HG03064 (cell line): ENCODE measurements around the gene WWP2.

Experiments
- ATAC-seq: cut with Tn5 transposase; IDR thresholded peaks from one replicate; pipeline ENCODE4 v1.9.1; 2021; ENCODE audit warnings: low read depth; ENCODE audit not compliant: unreplicated experiment

WWP2 gene

GRCh38 chr16:69885722-69886121 lies 123.6 kb downstream of the WWP2 start:
- no peak for ATAC-seq

GRCh38 chr16:69886726-69887125 lies 124.6 kb downstream of the WWP2 start:
- ATAC-seq: no peak

- no peak for ATAC-seq
Observed at GRCh38 chr16:69888005-69888590, 126.0 kb downstream of the WWP2 start.

GRCh38 chr16:69889295-69889964 lies 127.3 kb downstream of the WWP2 start:
- no peak for ATAC-seq

GRCh38 chr16:69890114-69890891 lies 128.2 kb downstream of the WWP2 start:
- no peak for ATAC-seq

- no peak for ATAC-seq
Observed at GRCh38 chr16:69890892-69891282, 128.8 kb downstream of the WWP2 start.

- no peak for ATAC-seq
Observed at GRCh38 chr16:69892378-69892777, 130.2 kb downstream of the WWP2 start.

GRCh38 chr16:69893106-69893505 lies 131.0 kb downstream of the WWP2 start:
- ATAC-seq: no peak

- no peak for ATAC-seq
Observed at GRCh38 chr16:69894676-69895075, 132.5 kb downstream of the WWP2 start.

- ATAC-seq: no peak
Observed at GRCh38 chr16:69903865-69904415, 141.8 kb downstream of the WWP2 start.

- ATAC-seq: no peak
Observed at GRCh38 chr16:69904495-69905170, 142.5 kb downstream of the WWP2 start.

GRCh38 chr16:69905171-69905555 lies 143.0 kb downstream of the WWP2 start:
- no peak for ATAC-seq

GRCh38 chr16:69906838-69907401 lies 144.8 kb downstream of the WWP2 start:
- no peak for ATAC-seq

- ATAC-seq: no peak
Observed at GRCh38 chr16:69909043-69909442, 146.9 kb downstream of the WWP2 start.

GRCh38 chr16:69909760-69910159 lies 147.6 kb downstream of the WWP2 start:
- no peak for ATAC-seq

- ATAC-seq: no peak
Observed at GRCh38 chr16:69910964-69911363, 148.8 kb downstream of the WWP2 start.

GRCh38 chr16:69916462-69916861 lies 154.3 kb downstream of the WWP2 start:
- ATAC-seq: no peak

GRCh38 chr16:69917311-69917710 lies 155.2 kb downstream of the WWP2 start:
- ATAC-seq: no peak

- no peak for ATAC-seq
Observed at GRCh38 chr16:69917739-69918138, 155.6 kb downstream of the WWP2 start.

GRCh38 chr16:69918241-69918640 lies 156.1 kb downstream of the WWP2 start:
- no peak for ATAC-seq

- ATAC-seq: no peak
Observed at GRCh38 chr16:69921127-69921526, 159.0 kb downstream of the WWP2 start.
